Skeletal muscle tissue (tissue), 4 donors: Measurements from ENCODE around the gene SIAH3. TPM values are rescaled to one million over a fixed set of nuclear protein-coding genes. Genes with fewer than 3 reads are reported as not detected.

Experiments used
- H3K27ac ChIP-seq: one replicate; pipeline ENCODE4 v1.7.0; 2013; ENCODE audit warnings: mild to moderate bottlenecking, low read depth, low read length, inconsistent platforms
- H3K27me3 ChIP-seq, 3 donors: one replicate each; pipeline ENCODE4 v1.7.0; 2013; ENCODE audit warnings: low read length in 3 of 3; ENCODE audit not compliant: control insufficient read depth in 3 of 3, insufficient read depth in 3 of 3
- H3K36me3 ChIP-seq, 3 donors: one replicate each; pipeline ENCODE4 v1.7.0; 2013; ENCODE audit warnings: low read length in 3 of 3; ENCODE audit not compliant: control insufficient read depth in 3 of 3, insufficient read depth in 3 of 3
- H3K4me1 ChIP-seq, 3 donors: one replicate each; pipeline ENCODE4 v1.7.0; 2013; ENCODE audit warnings: low read length in 3 of 3, mild to moderate bottlenecking in 3 of 3; ENCODE audit not compliant: control insufficient read depth in 3 of 3, insufficient read depth in 3 of 3
- H3K4me3 ChIP-seq, 3 donors: one replicate each; pipeline ENCODE4 v1.7.0; 2013; ENCODE audit warnings: low read length in 3 of 3
- H3K9ac ChIP-seq, 3 donors: one replicate each; pipeline ENCODE4 v1.7.0; 2013; ENCODE audit warnings: low read length in 3 of 3, mild to moderate bottlenecking in 3 of 3, moderate library complexity in 2 of 3, low read depth in 1 of 3
- H3K9me3 ChIP-seq, 3 donors: one replicate each; pipeline ENCODE4 v1.7.0; 2013; ENCODE audit warnings: low read length in 3 of 3; ENCODE audit not compliant: control insufficient read depth in 3 of 3
- total RNA-seq: library from RNA; depleted of rRNA; stranded (reverse); fragments of >200 nt; gene quantifications from one replicate; pipeline ENCODE4 v1.2.3, GENCODE V29; 2014
- donor health status: Osteomylitis.

The SIAH3 gene, protein sequence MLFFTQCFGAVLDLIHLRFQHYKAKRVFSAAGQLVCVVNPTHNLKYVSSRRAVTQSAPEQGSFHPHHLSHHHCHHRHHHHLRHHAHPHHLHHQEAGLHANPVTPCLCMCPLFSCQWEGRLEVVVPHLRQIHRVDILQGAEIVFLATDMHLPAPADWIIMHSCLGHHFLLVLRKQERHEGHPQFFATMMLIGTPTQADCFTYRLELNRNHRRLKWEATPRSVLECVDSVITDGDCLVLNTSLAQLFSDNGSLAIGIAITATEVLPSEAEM
- total RNA-seq = under 0.01 TPM

DNA sequence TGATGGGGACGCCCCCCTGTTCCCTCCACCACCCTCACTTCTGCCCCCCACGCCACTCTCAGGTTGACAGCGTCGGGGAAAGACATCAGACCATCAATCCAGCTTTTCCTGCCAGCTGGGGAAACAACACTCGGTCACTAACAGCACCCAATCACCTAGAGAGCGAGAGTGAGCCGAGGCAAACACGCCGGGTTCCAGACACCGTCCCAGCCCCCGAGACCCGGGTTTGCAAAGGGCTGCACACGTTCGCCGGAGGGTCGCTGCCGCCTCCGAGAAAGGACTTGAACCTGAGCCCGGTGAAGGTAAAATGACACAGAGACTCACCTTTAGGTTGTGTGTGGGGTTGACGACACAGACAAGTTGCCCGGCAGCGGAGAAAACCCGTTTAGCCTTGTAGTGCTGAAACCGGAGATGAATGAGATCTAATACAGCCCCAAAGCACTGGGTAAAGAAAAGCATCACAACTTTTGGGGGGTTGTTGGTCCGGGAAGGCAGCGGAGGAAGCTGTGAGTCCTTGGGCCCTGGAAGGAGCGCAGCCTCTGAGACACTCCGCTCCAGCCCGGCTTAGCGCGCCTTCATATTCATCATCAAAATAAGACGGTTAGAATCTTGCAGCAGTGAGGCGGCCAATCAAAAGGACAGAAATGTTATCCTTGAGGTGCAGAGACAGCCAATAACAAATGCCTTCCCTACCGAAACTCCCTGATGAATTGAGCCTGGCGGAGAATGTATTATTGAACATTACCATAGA lies at the start of gene SIAH3:
Gene SIAH3 (minus strand): TSS at position 583 of the 751 bp plus-strand sequence. CDS start 124 bp downstream, at position 459.
- H3K9ac ChIP-seq = peak within 1 kb of the TSS; percentile 16 to 77 (median 70)

DNA sequence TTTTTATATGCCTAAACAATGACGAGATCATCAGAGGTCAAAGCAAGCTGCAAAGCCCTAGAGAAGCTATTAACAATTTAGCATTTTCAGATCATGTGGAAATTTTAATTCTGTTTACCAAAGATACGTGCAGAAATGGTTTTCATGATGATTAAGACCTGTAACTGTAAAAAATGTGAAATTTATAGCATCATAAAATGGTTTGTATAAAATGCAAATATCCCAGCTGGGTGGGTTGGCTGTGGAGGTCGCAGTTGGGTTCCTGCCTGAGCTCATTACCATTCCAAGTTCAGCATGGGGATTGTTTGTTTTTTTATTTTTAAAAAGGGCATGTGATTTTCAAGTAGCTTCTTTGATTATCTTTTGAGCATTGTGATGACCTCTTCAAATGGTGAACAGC lies 47.9 kb upstream of the SIAH3 start:
- H3K27ac ChIP-seq = no peak overlapping the region
- H3K9me3 ChIP-seq = no peaks in the 10 kb centered on the region
- no peaks in the 10 kb centered on the region for H3K36me3 ChIP-seq
- H3K4me3 ChIP-seq = no peak overlapping the region
- H3K4me1 ChIP-seq = peaks cover 0 to 8% (median 3%) of the 10 kb centered on the region in 3 donors
- no peak overlapping the region for H3K9ac ChIP-seq
- H3K27me3 ChIP-seq = peaks cover 0 to 3% (median 0%) of the 10 kb centered on the region in 3 donors

More for the DNA sequence above, at the start of gene SIAH3:
- no peaks in the 10 kb centered on the region for H3K9me3 ChIP-seq
- H3K4me1 ChIP-seq = peaks cover 17 to 24% (median 17%) of the 10 kb centered on the region in 3 donors
- H3K27ac ChIP-seq = no peak within 1 kb of the TSS
- peaks cover 30 to 46% (median 42%) of the 10 kb centered on the region in 3 donors for H3K27me3 ChIP-seq
- H3K4me3 ChIP-seq = peak within 1 kb of the TSS; percentile 49 to 69 (median 69)
- no peaks in the 10 kb centered on the region for H3K36me3 ChIP-seq

DNA sequence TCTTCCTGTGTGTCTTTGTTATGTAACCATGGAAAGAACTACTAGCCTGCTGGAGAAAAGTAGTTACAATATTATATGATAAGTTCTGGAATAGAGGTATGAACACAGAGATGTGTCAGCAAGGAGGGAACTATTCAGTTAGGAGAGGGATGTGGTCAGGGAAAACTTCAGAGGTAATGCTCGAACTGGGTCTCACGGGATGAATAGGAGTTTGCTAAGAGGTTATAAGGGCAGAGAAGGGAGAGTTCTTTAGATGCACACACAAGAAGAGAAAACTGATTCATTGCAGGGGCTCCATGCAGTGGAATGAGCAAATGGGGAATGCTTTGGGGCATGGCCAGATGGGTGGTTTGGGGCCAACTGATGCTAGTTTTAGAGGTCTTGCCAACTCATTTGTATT lies 46.0 kb upstream of the SIAH3 start:
- no peak overlapping the region for H3K9ac ChIP-seq
- H3K4me3 ChIP-seq = no peak overlapping the region
- H3K9me3 ChIP-seq = no peaks in the 10 kb centered on the region
- peaks cover 0 to 8% (median 3%) of the 10 kb centered on the region in 3 donors for H3K4me1 ChIP-seq
- H3K27me3 ChIP-seq = peaks cover 0 to 8% (median 0%) of the 10 kb centered on the region in 3 donors
- no peak overlapping the region for H3K27ac ChIP-seq
- no peaks in the 10 kb centered on the region for H3K36me3 ChIP-seq

DNA sequence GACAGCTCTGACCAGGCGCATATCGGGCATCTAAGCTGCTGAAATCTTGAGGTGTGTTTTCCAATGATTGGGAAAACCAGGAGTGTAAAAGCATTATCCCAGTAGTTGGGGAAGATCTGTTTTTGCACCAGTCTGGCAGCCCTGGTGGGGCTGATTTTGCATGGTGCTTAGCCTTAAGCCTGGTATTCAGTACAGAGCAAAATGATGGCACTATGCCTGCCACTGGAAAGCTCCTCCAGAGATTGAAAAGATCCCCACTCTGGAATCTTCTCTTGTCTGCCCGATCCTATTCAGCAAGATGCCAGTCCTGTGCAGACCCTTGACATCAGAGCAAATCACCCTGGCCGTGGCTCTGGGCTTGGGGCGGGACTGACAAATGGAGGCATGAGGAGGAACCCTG lies 44.7 kb upstream of the SIAH3 start:
- Histone ChIP-seq H3K9me3 (no peaks in the 10 kb centered on the region), H3K4me3 (no peak overlapping the region), H3K36me3 (no peaks in the 10 kb centered on the region), H3K27ac (no peak overlapping the region), H3K4me1 (peaks cover 0 to 8% (median 3%) of the 10 kb centered on the region in 3 donors), H3K27me3 (peaks cover 0 to 8% (median 0%) of the 10 kb centered on the region in 3 donors), H3K9ac (no peak overlapping the region)

DNA sequence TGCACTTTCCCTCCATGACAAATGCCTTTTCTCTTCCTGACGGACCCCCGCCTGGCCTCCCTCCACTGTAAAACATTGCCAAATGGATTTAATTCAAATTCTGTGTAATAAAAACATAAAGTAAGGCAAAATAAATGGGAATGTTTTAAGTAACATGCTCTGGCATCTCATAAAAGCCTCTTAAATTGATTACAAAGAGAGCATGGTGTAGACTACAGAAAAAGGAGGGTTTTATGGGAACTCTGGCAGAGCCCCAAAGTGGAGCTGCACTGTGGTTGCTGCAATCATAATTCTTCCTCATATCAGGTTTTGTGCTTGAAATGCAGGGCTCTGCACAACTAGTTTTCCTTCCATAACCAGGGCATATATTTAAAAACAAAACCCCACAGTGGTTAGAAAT lies 44.3 kb upstream of the SIAH3 start:
- Histone ChIP-seq H3K4me1 (peaks cover 0 to 8% (median 3%) of the 10 kb centered on the region in 3 donors), H3K4me3 (no peak overlapping the region), H3K36me3 (no peaks in the 10 kb centered on the region), H3K9me3 (no peaks in the 10 kb centered on the region), H3K27me3 (peaks cover 0 to 8% (median 0%) of the 10 kb centered on the region in 3 donors), H3K9ac (no peak overlapping the region), H3K27ac (no peak overlapping the region)

DNA sequence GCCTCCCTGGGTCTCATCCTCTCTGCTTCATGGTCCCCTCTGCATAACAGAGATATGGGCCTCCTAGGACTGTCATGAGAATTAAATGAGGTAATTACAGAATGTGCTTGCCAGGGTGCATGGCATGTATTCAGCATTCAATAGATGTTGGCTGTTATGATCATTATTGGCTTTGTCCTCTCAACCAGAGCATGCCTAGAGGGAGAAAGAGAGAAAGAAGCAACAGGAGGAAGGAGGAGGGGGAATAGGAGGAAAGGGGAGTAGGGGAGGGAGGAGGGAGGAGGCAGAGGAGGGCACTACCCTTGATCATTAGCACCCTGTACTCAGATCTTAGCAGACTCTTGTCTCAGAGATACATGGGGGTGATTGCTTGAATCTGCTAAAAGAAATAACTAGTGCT lies 41.0 kb upstream of the SIAH3 start:
- H3K36me3 ChIP-seq = no peaks in the 10 kb centered on the region
- no peak overlapping the region for H3K27ac ChIP-seq
- H3K4me3 ChIP-seq = no peak overlapping the region
- peaks cover 0 to 8% (median 0%) of the 10 kb centered on the region in 3 donors for H3K27me3 ChIP-seq
- no peak overlapping the region for H3K9ac ChIP-seq
- no peaks in the 10 kb centered on the region for H3K9me3 ChIP-seq
- H3K4me1 ChIP-seq = peaks cover 7 to 10% (median 8%) of the 10 kb centered on the region in 3 donors

DNA sequence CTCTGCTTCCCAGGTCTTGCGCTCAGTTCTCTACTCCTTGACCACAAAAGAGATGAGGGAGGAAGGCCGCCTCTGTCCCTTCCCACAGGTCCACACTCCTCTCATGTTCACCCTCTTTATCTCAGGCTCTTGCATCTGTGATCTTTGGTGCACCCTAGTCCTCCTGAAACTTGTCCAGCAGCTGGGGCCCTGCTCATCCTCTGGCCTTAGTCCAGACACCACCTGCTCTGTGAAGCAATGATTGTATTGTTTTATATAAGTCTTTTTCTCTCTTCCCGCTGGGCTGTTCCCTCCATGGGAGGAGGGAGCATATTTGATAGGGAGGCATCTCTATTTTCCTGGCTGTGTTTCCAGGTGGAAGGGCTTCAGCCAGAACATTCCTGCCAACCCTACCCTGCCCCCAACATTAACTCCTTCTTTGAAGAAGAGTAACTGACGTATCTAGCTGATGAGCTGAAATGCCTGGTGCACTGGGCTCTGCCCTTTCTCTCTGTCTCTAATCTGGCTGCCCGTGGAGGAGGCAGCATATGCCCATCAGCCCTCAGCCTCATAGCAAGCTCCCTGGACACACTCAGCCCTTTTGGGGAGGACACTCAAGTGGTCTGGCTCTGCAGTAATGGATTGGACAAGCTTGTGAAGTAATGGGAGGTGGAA lies 38.2 kb upstream of the SIAH3 start:
- Histone ChIP-seq H3K27me3 (peaks cover 0 to 8% (median 0%) of the 10 kb centered on the region in 3 donors), H3K27ac (no peak overlapping the region), H3K9me3 (no peaks in the 10 kb centered on the region), H3K36me3 (no peaks in the 10 kb centered on the region), H3K4me3 (no peak overlapping the region), H3K9ac (no peak overlapping the region), H3K4me1 (peaks cover 0 to 11% (median 5%) of the 10 kb centered on the region in 3 donors)

DNA sequence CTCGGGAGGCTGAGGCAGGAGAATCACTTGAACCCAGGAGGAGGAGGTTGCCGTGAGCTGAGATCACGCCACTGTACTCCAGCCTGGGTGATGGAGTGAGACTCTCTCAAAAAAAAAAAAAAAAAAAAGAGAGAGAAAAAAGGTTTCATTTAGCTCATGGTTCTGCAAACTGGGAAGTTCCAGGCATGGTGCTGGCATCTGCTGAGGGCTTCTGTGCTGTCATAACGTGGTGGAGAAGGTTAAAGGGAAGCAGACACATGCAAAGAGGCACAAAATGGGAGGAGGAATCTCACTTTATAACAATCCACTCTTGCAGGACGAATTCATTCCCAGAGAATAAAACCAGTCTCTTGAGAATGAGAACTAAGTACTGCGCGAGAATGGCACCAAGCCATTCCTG lies 34.9 kb upstream of the SIAH3 start:
- no peak overlapping the region for H3K4me3 ChIP-seq
- H3K36me3 ChIP-seq = no peaks in the 10 kb centered on the region
- H3K9me3 ChIP-seq = no peaks in the 10 kb centered on the region
- H3K4me1 ChIP-seq = peaks cover 0 to 11% (median 5%) of the 10 kb centered on the region in 3 donors
- H3K27ac ChIP-seq = no peak overlapping the region
- peaks cover 0 to 2% (median 0%) of the 10 kb centered on the region in 3 donors for H3K27me3 ChIP-seq
- H3K9ac ChIP-seq = no peak overlapping the region

DNA sequence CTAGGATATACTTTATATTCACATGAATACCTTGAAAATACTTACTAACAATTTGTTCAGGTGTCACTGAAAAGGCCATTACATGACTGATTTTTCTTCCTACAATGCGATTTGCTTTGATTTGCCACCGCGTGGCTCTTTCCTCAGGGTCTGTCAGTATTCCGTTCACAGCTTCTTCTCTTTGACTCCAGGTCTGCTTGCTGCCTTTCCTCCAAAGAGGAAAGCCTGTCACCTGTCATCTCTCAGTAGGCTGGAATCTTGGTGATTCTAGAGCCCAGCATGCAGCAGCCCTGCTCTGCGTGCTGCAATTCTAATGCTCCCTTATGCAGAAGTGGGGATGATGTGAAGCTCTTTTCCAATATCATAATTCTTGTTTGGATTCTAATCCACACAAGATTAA lies 33.6 kb upstream of the SIAH3 start:
- no peak overlapping the region for H3K9ac ChIP-seq
- peaks cover 0 to 2% (median 0%) of the 10 kb centered on the region in 3 donors for H3K27me3 ChIP-seq
- peaks cover 0 to 11% (median 5%) of the 10 kb centered on the region in 3 donors for H3K4me1 ChIP-seq
- no peak overlapping the region for H3K4me3 ChIP-seq
- no peaks in the 10 kb centered on the region for H3K9me3 ChIP-seq
- no peaks in the 10 kb centered on the region for H3K36me3 ChIP-seq
- H3K27ac ChIP-seq = no peak overlapping the region
